SK-N-MC (cell line): ENCODE measurements around the gene MUSK.

Experiments used
- DNase-seq: peaks from one replicate; pipeline ENCODE4 v3.0.0-alpha.2; 2011; ENCODE audit warnings: low read depth, low spot score
- H3K27ac ChIP-seq: fragments of 200-600 bp; sonication (generic); 2 replicates; pipeline ENCODE4 v1.5.1; 2016; ENCODE audit warnings: mixed run types
- H3K36me3 ChIP-seq: fragments of 200-600 bp; sonication (generic); 2 replicates; pipeline ENCODE4 v1.6.1; 2017; ENCODE audit warnings: antibody characterized with exemption, low read length, mixed read lengths; ENCODE audit not compliant: insufficient read depth
- H3K4me3 ChIP-seq: fragments of 200-600 bp; sonication (generic); 2 replicates; pipeline ENCODE4 v1.5.1; 2016
- H3K9ac ChIP-seq: fragments of 200-600 bp; sonication (generic); 2 replicates; pipeline ENCODE4 v1.8.0; 2017; ENCODE audit warnings: mixed run types, mixed read lengths; ENCODE audit not compliant: insufficient read length
- H3K9me3 ChIP-seq: fragments of 200-600 bp; sonication (generic); 2 replicates; pipeline ENCODE4 v1.6.1; 2017; ENCODE audit warnings: low read depth, mild to moderate bottlenecking, antibody characterized with exemption, low read length, moderate library complexity, mixed read lengths
- EZH2 ChIP-seq: fragments of 200-600 bp; sonication (generic); IDR thresholded peaks from one replicate; pipeline ENCODE4 v1.6.1; 2017; ENCODE audit warnings: antibody characterized with exemption
- FOXP2 ChIP-seq: optimal IDR thresholded peaks from 2 replicates; pipeline ENCODE3; 2011; ENCODE audit warnings: mild to moderate bottlenecking, moderate library complexity; ENCODE audit not compliant: insufficient read depth; ENCODE audit errors: extremely low read length, control extremely low read depth
- POLR2AphosphoS5 ChIP-seq: IDR thresholded peaks from 2 replicates; pipeline ENCODE4 v1.6.1; 2012; ENCODE audit warnings: mild to moderate bottlenecking, low read depth, low read length, borderline replicate concordance

The MUSK gene

DNA sequence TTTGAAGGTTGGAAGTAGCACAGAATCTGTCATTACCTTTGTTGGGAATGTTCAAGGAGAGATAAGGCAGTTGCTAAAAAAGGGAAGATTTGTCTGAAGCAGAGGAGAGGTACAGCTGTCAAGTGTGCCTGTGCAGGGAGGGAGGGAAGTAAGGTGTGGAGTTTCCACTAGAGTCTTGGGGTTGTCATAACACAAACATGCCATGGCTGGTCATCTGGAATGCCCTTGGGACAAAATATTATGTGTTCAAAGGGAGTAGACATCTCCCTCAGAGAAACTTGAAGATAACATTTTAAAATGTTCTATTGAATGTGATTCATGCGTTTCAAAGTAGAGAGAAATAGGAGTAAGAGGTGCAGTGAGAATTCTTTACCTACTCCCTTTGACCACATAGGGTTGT is 95.0 kb downstream of the MUSK start:
- TF ChIP-seq POLR2AphosphoS5 (no peak), EZH2 (no peak), FOXP2 (no peak)
- no peak for DNase-seq
- peaks cover 7% of the 10 kb centered on the region; the same call in 1 of the 2 replicates for H3K9me3 ChIP-seq

DNA sequence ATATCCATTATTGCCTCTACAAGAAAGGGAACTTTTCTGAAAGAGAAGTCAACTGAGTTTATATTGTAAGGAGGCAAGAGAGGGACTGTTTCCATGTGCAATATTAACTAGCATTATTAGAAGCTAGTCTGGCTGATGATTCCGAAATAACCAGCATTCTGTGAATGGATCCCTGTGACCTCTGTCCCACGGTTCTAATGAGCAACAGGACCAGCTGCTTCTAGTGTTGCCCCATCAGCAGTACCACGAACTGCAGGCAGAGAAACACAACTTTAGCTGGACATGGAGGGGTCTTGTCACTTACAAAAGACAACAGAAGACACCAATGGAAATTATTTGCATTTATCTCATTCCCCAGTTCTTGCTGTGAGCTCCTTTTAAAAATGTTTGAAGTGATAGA is 95.4 kb downstream of the MUSK start:
- no peak for TF ChIP-seq FOXP2
- TF ChIP-seq POLR2AphosphoS5, result no peak
- TF ChIP-seq EZH2, result no peak
- DNase-seq, result no peak
- Histone ChIP-seq H3K4me3 (no peak overlapping the region), H3K27ac (no peak overlapping the region), H3K9ac (no peak overlapping the region), H3K9me3 (peaks cover 4% of the 10 kb centered on the region; the same call in 1 of the 2 replicates), H3K36me3 (0 out of 2 replicates have a peak, but pooled peaks cover 2% of the 10 kb centered on the region)

More for the DNA sequence above, 95.0 kb downstream of the MUSK start:
- H3K36me3 ChIP-seq, result 0 out of 2 replicates have a peak, but pooled peaks cover 3% of the 10 kb centered on the region
- H3K9ac ChIP-seq, result no peak overlapping the region
- no peak overlapping the region for H3K27ac ChIP-seq
- no peak overlapping the region for H3K4me3 ChIP-seq

DNA sequence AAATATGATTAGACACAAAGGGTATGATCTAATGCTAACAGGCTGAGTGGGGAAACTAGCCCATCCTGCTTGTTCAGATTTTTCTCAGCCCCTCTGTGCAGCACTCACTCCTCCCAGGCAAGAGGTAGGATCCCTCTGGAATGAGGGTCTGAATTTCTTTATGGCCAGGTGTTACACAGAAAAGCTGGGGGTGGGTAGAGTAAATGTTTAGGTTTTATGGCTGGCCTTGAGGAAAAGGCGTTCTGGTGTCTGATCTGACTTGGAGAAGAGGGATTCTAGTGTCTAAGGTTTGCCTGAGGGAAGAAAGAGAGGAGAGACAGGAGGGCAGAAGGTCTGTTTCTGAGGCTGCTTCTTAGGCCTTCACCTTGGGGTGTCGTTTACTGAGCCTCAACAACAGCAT is 97.3 kb downstream of the MUSK start:
- H3K27ac ChIP-seq, result no peak overlapping the region

GRCh38 chr9:110767559-110768063 is 99.0 kb downstream of the MUSK start:
- Histone ChIP-seq H3K9me3 (no peaks in the 10 kb centered on the region), H3K27ac (no peak overlapping the region), H3K9ac (no peak overlapping the region), H3K4me3 (no peak overlapping the region), H3K36me3 (no peaks in the 10 kb centered on the region)
- TF ChIP-seq EZH2, result no peak
- no peak for TF ChIP-seq FOXP2
- TF ChIP-seq POLR2AphosphoS5, result no peak
- no peak for DNase-seq

More for the DNA sequence above, 97.3 kb downstream of the MUSK start:
- Histone ChIP-seq H3K36me3 (no peaks in the 10 kb centered on the region), H3K9me3 (no peaks in the 10 kb centered on the region), H3K9ac (no peak overlapping the region), H3K4me3 (no peak overlapping the region)
- TF ChIP-seq EZH2, result no peak
- TF ChIP-seq POLR2AphosphoS5, result no peak
- no peak for TF ChIP-seq FOXP2
- DNase-seq, result no peak

GRCh38 chr9:110768886-110769285 is 100.3 kb downstream of the MUSK start:
- H3K27ac ChIP-seq, result peak overlapping the region; percentile 26; the same call in 1 of the 2 replicates
- no peak for TF ChIP-seq FOXP2
- no peak for TF ChIP-seq EZH2
- no peak for TF ChIP-seq POLR2AphosphoS5
- DNase-seq, result no peak
- no peaks in the 10 kb centered on the region for H3K9me3 ChIP-seq
- no peaks in the 10 kb centered on the region for H3K36me3 ChIP-seq
- H3K4me3 ChIP-seq, result no peak overlapping the region
- no peak overlapping the region for H3K9ac ChIP-seq

GRCh38 chr9:110769667-110770066 is 101.1 kb downstream of the MUSK start:
- no peaks in the 10 kb centered on the region for H3K9me3 ChIP-seq
- no peak for TF ChIP-seq EZH2
- no peak for TF ChIP-seq FOXP2
- TF ChIP-seq POLR2AphosphoS5, result no peak
- H3K27ac ChIP-seq, result no peak overlapping the region
- DNase-seq, result no peak
- no peaks in the 10 kb centered on the region for H3K36me3 ChIP-seq
- H3K9ac ChIP-seq, result no peak overlapping the region
- H3K4me3 ChIP-seq, result no peak overlapping the region

- Histone ChIP-seq H3K27ac (peak overlapping the region; percentile 93), H3K36me3 (no peaks in the 10 kb centered on the region), H3K9ac (peak overlapping the region; percentile 47), H3K9me3 (no peaks in the 10 kb centered on the region), H3K4me3 (no peak overlapping the region)
- TF ChIP-seq FOXP2 (no peak), EZH2 (no peak), POLR2AphosphoS5 (no peak)
- no peak for DNase-seq
Measured at GRCh38 chr9:110775724-110776123, 107.1 kb downstream of the MUSK start.

GRCh38 chr9:110776221-110776620 is 107.6 kb downstream of the MUSK start:
- TF ChIP-seq FOXP2 (no peak), EZH2 (no peak), POLR2AphosphoS5 (no peak; the same call in 1 of the 2 replicates)
- peak overlapping the region; percentile 93 for H3K27ac ChIP-seq
- H3K9ac ChIP-seq, result peak overlapping the region; percentile 47
- H3K36me3 ChIP-seq, result no peaks in the 10 kb centered on the region
- DNase-seq, result no peak
- peak overlapping the region; percentile 63 for H3K4me3 ChIP-seq
- no peaks in the 10 kb centered on the region for H3K9me3 ChIP-seq

GRCh38 chr9:110777196-110777875 is 108.7 kb downstream of the MUSK start:
- DNase-seq, result peak; percentile 75
- H3K36me3 ChIP-seq, result no peaks in the 10 kb centered on the region
- peak overlapping the region; percentile 63 for H3K4me3 ChIP-seq
- H3K9ac ChIP-seq, result peak overlapping the region; percentile 47
- TF ChIP-seq EZH2, result no peak
- TF ChIP-seq FOXP2, result no peak
- TF ChIP-seq POLR2AphosphoS5, result no peak; the same call in 1 of the 2 replicates
- H3K27ac ChIP-seq, result peak overlapping the region; percentile 93
- no peaks in the 10 kb centered on the region for H3K9me3 ChIP-seq

DNA sequence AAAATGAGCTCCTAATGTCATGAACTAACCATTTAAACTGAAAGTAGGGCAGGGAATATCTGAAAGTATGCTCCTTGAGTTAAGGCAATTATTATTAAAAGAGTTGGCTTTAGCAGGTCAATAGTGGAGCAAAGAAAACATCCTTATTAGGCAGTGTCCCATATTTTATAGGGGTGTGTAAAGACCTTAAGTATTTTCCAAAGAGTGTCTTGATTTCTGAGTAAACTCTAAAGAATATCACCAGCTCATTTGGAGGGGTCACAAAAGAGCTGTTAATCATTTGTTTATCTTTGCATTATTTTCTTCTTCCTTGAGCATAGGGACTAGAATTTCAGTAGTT is 109.3 kb downstream of the MUSK start:
- DNase-seq, result no peak
- peak overlapping the region; percentile 47 for H3K9ac ChIP-seq
- TF ChIP-seq FOXP2 (no peak), EZH2 (no peak), POLR2AphosphoS5 (no peak)
- no peaks in the 10 kb centered on the region for H3K36me3 ChIP-seq
- peak overlapping the region; percentile 93 for H3K27ac ChIP-seq
- H3K4me3 ChIP-seq, result peak overlapping the region; percentile 63
- H3K9me3 ChIP-seq, result no peaks in the 10 kb centered on the region
